Stimulated activated CD4-positive, alpha-beta T cell treated with anti-CD3 and anti-CD28 coated beads, Interleukin-4, amount 100 ng/mL, for 1 hour (primary cell): Measurements from ENCODE around the gene CHRD.

ENCODE experiments used
- DNase-seq: peaks from one replicate; pipeline ENCODE4 v3.0.0-alpha.2; 2020

The CHRD gene

DNA sequence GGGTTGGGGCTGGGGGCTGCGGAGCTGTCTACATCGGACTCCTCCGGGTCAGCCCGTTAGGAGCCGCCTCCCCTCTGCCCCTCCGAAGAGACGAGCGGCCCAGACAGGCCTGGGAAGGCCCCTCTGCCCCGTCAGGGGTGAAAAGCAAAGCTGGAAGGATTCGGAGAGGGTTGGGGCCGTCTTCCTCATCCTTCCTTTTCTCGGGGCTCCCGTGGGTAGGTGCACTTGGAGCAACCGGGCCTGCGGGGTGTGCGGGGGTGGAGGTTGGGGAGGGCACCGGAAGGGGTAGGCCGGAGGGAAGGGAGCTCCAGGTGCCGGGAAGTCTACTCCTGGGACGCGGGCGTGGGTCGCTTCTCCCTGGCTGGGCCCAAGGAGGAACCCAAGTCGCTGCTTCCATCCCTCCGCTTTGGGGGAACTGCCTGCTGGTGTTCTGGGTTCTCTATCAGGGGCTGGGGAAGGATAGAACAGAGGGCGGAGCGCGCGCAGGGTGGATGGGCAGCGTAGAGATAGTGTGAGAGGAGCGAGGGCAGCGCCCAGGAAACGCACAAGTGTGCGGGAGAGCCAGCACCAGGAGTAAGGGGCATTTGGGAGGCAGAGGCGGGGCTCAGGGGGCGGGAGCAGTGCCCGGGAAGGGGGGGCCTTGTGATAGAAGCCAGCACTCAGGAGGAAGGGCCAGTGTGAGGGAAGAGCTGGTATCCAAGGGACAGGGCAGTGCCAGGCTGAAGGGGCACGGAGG, 17.8 kb upstream of the CHRD start:
- peak; percentile 48 for DNase-seq

DNA sequence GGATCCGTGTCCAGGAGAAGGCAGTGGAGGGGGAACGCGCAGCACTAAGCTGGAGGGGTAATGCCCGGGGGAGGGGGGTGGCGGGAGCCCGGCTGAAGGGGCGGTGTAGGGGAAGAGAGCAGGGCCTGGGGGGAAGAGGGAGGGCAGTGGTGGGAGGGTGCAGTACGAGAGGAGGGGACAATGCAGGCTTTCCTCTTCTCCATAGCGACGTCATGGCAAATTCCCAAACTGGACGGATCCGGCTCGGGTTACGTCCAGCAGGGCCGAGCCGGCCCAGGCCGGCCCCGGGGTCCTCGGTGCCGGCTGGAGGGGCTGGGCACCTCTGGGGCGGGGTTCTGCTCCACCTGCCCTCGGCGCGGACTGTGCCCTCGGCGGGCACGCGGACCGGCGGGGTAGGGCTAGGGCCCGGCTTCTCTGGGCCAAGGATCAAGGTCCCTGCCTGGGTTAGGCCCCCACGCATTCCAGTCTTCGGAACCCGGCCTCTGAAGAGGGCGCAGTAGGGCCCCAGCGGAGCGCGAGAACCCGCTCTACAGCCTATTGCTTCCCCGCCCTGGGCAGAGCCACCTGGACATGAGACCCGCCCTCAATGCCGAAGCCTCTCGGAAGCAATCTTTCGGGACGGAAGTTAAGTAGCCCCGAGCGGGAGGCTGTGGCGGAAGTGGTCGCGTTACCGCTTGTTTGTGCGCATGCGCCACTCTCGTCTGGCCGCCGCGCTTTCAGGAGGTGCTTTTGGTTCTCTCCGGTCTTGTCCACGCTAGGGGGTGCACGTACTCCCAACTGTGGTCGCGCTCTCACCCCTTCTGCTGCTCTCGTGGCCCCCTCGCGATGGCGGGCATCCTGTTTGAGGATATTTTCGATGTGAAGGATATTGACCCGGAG, 16.9 kb upstream of the CHRD start:
- DNase-seq, result peak; percentile 91

DNA sequence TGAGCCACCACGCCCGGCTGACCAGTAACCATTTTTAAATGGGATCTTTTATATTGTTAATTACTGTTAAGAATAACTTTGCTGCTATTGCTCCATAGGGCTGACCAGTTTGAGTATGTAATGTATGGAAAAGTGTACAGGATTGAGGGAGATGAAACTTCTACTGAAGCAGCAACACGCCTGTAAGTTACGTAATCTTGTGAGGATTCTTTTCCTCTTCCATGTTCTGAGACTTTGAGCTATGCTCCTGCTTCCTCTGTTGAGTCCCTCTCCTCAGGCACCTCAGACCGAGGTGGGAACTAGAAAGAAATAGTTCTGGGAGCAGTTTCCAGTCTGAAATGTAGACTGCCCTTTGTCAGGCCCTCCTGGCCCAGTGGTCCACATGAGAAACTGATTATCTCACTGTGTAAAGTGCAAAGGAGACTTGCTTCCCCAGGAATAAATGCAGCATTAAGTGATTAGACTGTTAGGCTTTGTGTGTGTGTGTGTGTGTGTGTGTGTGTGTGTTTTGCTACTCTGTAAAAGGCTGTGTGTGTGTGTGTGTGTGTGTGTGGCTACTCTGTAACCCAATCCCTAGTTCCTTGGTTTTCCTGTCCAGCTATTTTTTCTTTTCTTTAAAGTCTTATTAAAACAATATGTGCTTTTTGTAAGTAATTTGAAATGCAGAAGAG, 13.1 kb upstream of the CHRD start:
- no peak for DNase-seq

DNA sequence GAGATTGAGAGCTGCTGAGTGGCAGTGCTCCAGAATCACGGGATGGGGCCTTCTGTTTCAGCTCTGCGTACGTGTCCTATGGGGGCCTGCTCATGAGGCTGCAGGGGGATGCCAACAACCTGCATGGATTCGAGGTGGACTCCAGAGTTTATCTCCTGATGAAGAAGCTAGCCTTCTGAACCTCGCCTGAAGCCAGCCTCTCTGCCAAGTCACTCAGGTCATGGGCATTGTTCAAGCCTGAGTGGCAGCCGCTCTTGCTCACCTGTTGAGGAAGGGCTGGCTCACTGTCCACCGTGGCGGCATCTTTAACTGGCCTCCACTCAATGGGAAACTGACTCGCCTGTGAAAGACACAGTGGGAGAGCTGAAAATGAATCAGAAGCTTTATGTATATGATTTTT, 11.7 kb upstream of the CHRD start:
- no peak for DNase-seq

DNA sequence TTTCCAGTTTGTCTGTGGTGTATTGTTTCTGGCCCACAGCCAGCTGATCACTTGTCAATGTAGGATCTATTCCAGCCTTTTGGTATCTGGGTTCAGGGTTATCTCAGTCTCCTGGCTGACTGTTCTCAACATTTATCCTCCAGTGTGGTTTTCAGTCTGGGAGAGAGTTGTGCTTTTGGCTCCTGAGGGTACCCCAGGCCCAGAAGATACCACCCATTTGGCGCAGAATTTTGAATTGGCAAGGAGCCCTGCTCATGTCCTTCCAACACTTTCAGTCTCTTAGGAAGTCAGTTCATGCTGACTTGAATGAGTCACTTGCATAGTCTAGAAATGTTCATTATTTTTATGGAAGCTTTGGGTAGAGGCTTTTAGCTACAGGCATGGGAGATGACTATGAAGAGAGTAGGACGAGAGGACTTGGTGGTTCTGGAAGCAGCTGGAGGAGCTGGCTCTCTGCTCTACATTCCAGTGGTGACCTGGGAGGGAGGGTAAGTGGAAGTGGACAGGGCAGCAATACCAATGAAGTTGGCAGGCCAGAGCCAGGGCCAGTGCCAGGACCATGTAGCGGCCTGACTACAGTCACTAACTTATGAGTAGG, 11.2 kb upstream of the CHRD start:
- no peak for DNase-seq

DNA sequence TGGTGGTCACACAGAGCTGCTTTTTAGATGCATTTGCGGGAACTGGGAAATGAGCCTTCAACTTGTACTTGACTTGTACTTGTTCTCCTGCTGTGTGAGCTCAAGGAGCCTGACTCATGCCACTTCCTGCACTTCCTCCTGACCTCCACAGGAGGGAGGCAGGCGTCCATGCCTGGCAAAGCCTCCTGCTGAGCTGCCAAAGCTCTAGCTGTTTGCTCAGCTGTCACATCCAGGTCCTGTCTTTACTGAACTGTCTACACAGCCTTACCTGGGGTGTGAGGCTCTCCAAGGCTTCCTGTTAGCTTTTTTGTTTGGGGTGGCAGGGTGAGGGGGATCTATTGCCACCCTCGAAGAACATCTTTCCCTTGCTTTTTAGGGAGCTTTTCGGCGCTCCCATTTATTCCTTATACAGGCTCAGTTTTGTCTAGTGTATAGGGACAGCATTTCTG, 8.3 kb upstream of the CHRD start:
- DNase-seq, result peak; percentile 57

DNA sequence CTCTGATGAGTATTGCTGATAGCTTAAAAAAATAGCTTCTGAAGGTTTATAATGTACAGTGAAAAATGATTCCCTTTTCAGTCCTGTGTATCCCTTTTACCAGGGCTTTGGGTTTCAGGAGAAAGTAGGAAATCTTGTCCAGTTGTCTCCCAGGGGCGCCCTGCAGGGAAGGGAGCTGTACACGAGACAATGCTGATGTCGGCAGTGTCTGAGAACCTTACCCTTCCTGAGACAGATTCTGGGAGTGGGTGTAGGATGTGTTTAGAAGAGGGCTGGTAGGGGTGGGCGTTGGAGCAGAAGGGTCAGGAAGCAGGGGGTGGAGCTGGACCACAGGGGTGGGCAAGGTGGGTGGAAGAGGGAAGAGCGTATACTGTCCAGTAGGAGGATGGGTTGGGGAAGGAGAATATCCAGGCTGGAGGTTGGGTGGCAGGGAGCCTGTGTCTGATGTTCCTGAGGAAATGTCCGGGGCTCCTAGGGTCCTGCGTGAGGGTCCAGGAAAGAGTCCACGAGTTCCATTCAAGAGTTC, 7.5 kb upstream of the CHRD start:
- DNase-seq, result no peak

DNA sequence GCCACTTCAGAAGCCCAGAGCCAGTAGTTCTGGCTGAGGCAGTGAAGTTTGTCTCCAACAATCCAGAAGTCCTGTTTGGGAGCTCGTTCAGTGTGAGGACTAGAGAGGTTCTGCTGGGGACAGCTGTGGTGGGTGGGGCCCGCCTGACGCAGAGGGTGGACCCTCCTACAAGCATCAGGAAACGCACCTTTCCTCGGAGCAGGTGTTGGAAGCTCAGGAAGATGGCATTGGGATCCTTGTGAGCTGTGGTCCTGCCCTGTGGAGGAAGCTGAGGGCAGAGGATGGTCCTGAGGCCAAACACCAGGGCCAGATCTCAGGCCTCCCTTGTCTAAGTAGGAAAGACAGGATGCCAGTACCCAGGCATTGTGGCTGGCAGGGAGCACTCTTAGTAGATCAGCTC, 6.9 kb upstream of the CHRD start:
- no peak for DNase-seq

DNA sequence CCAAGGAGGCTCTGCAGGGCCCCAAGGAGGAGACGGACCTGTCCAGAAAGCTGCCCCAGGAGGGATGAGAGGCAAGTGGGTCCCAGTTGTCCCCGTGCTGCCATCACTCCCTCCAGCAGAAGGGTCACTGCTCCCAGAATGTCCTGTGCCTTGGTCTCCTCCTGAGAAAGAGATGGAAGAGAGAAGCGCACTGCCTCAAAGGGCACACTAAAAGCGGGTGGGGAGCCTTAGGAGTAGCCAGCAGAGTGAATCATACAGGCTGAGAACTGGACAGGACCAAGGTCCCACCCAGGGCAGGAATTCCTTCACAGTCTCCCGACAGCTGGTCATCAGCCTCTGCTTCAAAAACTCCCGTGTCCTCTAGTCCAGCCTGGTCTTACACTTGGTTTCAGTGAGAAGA, 6.4 kb upstream of the CHRD start:
- DNase-seq, result no peak

DNA sequence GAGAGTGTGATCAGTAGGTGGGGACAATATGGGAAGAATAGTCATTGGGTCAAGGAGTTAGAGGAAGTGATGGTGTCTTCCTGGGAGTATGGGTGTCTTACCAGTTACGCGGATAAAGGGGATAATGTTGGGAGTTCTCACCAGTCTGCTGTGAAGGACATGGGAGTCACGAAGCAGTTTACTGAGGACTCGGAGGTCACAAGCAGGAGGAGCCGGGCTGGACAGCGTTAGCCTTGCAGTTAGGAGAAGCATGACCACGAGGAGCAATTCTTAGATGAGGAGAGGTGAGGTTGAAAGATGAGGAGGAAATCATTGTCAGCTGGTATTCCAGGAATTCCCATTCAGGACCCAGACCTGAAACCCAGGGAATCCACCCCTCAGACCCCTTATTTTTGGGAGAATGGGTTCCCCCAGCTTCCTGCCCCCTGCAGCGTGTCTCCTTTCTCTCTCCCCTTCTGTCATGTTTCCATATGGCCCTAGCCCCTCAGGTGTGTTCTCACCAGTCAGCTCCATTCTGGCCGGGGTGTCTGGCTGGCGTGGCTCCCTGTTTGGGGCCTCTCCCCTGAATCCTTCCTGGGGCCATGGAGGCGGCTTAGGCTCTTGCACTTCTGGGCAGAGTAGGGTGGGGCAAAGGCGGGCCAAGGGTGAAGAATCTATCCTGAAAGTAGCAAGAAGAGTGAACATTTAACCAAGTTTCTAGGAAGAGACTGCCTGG, 4.0 kb upstream of the CHRD start:
- no peak for DNase-seq

DNA sequence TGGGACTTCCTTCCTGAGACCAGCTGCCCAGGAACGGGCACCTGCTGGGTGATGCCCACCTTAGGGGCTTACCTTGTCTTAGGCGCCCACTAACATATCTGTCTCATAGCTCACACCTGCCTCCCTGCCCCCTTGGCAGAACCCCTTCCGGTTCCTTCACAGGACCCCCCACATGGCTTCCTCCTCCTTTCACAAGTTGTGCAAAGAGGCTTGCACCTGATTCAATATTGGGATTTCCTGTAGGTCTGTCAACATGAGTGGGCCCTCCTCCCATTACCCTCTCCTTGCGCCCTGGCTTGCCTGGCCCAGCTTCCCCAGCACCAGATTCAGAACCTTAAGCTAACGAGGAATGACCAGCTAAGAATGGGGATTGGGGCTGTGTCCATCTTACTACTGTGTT, 2.5 kb upstream of the CHRD start:
- no peak for DNase-seq

DNA sequence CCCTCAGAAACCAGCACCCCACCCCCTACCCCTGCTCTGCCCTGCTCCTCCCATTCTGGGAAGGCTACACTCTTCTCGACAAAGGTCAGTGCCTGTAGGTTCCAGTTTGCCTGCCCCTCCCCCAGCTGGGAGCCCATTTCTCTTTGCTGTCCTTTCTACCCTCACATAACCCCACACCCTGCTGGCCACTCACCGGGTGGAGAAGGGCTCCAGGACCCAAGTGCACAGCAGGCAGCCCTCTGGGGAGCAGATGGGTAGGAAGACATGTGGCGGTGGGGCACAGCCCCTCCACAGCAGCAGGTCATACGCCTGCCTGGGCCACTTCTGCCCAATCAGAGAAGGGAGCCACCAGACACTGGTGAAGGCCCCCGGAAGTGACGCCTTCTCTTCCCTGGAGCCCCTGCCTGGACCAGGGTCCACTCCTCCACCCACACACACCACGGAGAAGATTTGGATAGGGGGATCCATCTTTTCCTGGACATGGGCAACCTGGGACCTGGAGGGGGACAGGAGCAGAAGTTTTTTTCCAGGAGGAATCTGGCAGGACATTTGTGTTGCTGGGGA, 1.9 kb upstream of the CHRD start, which contains the start of gene THPO:
Gene THPO (minus strand): TSS at position 326 of the 564 bp plus-strand sequence. CDS start 1,948 bp downstream, outside the sequence.
- DNase-seq, result no peak

DNA sequence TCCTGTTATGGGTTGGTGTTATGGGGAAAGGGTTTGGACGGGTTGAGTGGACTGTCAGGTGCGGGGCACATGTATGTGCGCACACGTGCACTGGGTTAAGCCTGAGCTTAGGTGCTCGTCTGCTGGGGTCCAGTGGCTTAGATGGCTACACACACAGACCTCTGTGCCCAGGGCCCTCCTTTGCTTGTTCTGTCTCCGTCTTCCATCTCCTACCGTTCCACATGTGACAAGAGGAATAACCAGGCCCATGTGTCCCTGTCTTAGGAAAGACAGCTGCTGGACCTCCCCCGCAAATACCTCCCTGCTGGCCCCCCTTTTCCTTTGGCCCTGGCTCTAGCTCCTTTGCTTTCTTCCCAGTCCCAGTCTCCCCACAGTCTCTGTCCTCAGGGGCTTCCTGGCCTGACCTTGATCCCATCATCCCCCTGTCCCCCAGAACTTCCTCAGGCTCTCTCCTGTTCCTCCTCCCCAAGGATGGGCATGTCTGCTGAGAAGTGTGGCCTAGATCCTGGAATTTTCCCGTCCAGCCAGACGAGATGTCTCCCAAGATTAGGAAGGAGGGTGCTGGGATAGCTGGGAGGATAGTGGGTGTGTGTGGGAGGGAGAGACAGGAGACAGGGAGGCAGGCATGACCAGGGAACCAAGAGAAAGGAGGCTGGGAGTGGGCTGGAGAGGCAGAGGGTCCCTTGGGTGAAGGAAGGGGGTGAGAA, 1.1 kb upstream of the CHRD start:
- no peak for DNase-seq

DNA sequence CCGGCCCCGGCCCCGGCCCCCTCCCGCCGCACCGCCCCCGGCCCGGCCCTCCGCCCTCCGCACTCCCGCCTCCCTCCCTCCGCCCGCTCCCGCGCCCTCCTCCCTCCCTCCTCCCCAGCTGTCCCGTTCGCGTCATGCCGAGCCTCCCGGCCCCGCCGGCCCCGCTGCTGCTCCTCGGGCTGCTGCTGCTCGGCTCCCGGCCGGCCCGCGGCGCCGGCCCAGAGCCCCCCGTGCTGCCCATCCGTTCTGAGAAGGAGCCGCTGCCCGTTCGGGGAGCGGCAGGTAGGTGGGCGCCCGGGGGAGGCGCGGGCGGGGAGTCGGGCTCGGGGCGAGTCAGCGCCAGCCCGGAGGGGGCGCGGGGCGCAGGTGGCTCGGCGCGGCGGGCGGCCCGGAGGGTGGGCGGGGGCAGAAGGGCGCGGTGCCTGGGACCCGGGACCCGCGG, 352 bp downstream of the CHRD start:
- DNase-seq, result peak; percentile 34

DNA sequence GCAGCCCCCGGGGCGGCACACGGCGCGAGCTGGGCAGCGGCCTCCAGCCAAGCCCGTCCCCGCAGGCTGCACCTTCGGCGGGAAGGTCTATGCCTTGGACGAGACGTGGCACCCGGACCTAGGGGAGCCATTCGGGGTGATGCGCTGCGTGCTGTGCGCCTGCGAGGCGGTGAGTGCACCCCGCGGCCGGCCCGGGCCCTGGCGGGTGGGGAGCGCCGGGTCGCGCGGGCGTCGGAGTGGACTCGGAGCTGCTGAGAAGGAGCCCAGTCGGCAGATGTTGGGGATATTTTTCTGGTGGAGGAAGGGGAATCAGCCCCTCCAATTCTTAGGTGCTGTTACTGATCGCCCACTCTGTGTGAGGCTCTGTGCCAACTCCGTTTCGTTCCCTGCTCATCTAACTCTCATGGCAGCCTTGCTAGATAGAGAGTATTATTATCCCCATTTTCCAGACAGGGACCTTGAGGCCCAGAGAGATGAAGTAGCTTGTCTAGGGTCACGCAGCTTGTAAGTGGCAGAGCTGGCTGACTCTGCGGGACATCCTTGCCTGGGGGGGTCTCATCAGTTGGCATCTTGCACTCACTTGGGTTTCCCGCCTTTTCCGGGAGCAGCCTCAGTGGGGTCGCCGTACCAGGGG, 890 bp downstream of the CHRD start:
- DNase-seq, result no peak

DNA sequence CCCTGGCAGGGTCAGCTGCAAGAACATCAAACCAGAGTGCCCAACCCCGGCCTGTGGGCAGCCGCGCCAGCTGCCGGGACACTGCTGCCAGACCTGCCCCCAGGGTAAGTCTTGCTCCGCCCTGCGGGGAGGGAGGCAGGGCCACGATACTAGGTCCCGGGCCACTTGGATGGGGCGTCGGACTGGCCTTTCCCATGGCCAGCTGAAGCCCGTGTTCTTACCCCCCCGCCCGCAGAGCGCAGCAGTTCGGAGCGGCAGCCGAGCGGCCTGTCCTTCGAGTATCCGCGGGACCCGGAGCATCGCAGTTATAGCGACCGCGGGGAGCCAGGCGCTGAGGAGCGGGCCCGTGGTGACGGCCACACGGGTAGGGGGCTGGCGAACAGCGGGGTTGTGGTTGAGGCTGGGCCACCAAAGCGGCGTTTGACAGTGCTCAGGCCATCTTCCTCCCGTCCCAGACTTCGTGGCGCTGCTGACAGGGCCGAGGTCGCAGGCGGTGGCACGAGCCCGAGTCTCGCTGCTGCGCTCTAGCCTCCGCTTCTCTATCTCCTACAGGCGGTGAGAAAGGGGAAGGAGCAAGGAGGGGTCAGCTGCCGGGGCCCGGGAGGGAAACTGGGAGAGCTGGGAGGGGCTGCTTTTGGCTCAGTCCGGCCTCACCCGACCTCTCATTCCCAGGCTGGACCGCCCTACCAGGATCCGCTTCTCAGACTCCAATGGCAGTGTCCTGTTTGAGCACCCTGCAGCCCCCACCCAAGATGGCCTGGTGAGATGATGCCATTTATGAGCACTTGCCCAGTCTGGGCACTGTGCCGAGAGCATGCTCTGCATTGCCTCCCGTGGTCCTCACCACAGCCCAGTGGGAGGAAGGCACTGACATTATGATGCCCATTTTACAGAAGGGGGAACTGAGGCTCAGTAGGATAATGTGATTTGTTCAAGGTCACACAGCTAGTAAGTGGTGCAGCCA, 1.7 kb downstream of the CHRD start:
- DNase-seq, result no peak

DNA sequence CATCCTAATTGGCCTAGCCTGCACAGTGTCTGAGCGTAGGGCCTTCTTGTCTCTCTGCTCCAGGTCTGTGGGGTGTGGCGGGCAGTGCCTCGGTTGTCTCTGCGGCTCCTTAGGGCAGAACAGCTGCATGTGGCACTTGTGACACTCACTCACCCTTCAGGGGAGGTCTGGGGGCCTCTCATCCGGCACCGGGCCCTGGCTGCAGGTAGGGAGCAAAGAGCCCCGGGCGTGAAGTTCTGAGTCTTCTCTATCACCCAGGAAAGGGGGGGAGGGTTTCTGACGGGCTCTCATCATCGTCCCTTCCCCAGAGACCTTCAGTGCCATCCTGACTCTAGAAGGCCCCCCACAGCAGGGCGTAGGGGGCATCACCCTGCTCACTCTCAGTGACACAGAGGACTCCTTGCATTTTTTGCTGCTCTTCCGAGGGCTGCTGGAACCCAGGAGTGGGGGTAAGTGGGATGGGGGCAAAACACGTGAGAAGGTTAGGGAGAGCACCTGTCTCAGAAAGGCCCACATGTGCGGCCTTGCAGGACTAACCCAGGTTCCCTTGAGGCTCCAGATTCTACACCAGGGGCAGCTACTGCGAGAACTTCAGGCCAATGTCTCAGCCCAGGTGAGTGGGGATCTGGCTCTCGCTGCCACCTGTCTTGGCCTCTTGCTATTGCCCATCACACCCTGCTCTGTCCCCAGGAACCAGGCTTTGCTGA, 2.6 kb downstream of the CHRD start:
- no peak for DNase-seq

DNA sequence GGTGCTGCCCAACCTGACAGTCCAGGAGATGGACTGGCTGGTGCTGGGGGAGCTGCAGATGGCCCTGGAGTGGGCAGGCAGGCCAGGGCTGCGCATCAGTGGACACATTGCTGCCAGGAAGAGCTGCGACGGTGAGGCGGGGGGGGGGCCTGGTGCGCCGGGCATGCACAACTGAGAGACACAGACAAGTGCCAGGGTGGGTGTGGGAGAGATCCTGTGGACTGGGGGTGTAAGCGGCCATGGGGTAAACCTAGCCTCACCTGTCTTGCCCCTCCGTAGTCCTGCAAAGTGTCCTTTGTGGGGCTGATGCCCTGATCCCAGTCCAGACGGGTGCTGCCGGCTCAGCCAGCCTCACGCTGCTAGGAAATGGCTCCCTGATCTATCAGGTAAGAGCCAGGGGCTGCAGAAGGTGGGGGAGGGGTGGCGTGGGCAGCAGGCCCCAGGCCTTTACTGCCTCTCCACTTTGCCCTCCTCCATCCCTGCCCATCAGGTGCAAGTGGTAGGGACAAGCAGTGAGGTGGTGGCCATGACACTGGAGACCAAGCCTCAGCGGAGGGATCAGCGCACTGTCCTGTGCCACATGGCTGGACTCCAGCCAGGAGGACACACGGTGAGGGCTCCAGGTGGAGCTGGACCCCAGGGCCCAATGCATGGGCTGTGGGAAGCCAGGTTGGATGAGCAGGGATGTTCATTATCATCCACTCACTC, 3.3 kb downstream of the CHRD start:
- no peak for DNase-seq
